K562 (cell line): ENCODE measurements around the gene YKT6.

Experiments used
- POLR2A ChIP-seq: fragments of 450-650 bp; conservative IDR thresholded peaks from 2 replicates; pipeline ENCODE4 v1.6.1; 2016
- POU5F1 ChIP-seq: fragments of 150-350 bp; IDR thresholded peaks from 2 replicates; pipeline ENCODE4 v1.6.1; 2014; ENCODE audit warnings: borderline replicate concordance, low read length, low read depth, mild to moderate bottlenecking; ENCODE audit not compliant: partially characterized antibody
- PREB ChIP-seq: sonication (generic); formaldehyde crosslinking; IDR thresholded peaks from 2 replicates; pipeline ENCODE4 v1.8.1; 2023; ENCODE audit warnings: mild to moderate bottlenecking, missing genetic modification reagents
- SMARCA4 ChIP-seq: fragments of 450-650 bp; IDR thresholded peaks from 2 replicates; pipeline ENCODE4 v1.6.1; 2016
- SREBF2 ChIP-seq: sonication (generic); formaldehyde crosslinking; IDR thresholded peaks from 2 replicates; pipeline ENCODE4 v1.4.0; 2020; ENCODE audit warnings: mild to moderate bottlenecking, missing genetic modification reagents
- ZBTB34 ChIP-seq: fragments of 250-450 bp; sonication (Bioruptor Pico); IDR thresholded peaks from 2 replicates; pipeline ENCODE4 v1.8.0; 2021; ENCODE audit warnings: mild to moderate bottlenecking, moderate library complexity

GRCh38 chr7:44194562-44195145 is 6.1 kb upstream of the YKT6 start:
- TF ChIP-seq PREB = no peak
- TF ChIP-seq POLR2A = no peak
- no peak for TF ChIP-seq POU5F1
- no peak for TF ChIP-seq SMARCA4
- TF ChIP-seq SREBF2 (CRISPR knock-in tag) = no peak
- no peak for TF ChIP-seq ZBTB34 (CRISPR knock-in tag)
